ENCODE measurements around the gene SLC24A1. TPM values are rescaled to one million over a fixed set of nuclear protein-coding genes. Genes with fewer than 3 reads are reported as not detected.
A peak's percentile ranks its signal among the peaks of the same experiment; 100 is the strongest.

SLC24A1 gene
- total RNA-seq, 1 experiment from 2014 or later = 4.9 TPM

DNA sequence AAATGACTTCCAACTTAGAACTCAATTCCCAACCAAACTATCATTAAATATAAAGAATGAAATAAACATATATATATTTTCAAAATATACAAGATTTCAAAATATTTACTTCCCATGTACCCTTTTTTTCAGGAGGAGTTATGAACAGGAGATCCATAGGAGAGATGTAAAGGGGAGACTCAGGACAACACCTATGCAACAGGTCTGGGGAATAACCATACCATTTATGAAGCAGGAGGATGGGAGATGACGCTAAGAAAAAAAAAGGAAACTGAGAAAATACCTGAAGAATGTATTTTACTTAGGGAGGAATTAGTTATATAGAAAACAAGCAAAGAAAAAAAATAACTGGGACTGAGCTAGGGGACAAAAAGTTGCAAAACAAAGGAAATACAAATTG, 34.6 kb upstream of the SLC24A1 start:
- ChIA-PET POLR2A (ENCODE audit: low non-redundant PET) (interaction anchor here (0.7 kb wide), 1 partner anchor 19 kb away, joined by 3 read pairs; no protein-coding TSS in a partner anchor), CTCF (no interaction called here)
- no peaks in the 10 kb centered on the region for H3K27me3 ChIP-seq (replicated peaks; ENCODE audit: insufficient read depth, low read depth, low read length, poor library complexity)
- TF ChIP-seq, protein P1, sequence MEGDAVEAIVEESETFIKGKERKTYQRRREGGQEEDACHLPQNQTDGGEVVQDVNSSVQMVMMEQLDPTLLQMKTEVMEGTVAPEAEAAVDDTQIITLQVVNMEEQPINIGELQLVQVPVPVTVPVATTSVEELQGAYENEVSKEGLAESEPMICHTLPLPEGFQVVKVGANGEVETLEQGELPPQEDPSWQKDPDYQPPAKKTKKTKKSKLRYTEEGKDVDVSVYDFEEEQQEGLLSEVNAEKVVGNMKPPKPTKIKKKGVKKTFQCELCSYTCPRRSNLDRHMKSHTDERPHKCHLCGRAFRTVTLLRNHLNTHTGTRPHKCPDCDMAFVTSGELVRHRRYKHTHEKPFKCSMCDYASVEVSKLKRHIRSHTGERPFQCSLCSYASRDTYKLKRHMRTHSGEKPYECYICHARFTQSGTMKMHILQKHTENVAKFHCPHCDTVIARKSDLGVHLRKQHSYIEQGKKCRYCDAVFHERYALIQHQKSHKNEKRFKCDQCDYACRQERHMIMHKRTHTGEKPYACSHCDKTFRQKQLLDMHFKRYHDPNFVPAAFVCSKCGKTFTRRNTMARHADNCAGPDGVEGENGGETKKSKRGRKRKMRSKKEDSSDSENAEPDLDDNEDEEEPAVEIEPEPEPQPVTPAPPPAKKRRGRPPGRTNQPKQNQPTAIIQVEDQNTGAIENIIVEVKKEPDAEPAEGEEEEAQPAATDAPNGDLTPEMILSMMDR (conservative IDR thresholded peaks at IDR 0.05; ENCODE audit: low read depth, low read length) = no peak
- no peak for TF ChIP-seq EZH2 (IDR thresholded peaks at IDR 0.05; ENCODE audit: borderline replicate concordance, low read depth, low read length, poor library complexity, severe bottlenecking)
- no peaks in the 10 kb centered on the region for H3K4me1 ChIP-seq (ENCODE audit: insufficient read depth, low read length, poor library complexity, severe bottlenecking)
- H3K4me3 ChIP-seq (ENCODE audit: low read depth, low read length, poor library complexity, severe bottlenecking) = no peak overlapping the region
- BruUV-seq (replicated peaks) = no TSS peak
- no peak for DNase-seq (ENCODE audit: low spot score)
- H3K9me3 ChIP-seq (ENCODE audit: low read depth, low read length, poor library complexity, severe bottlenecking) = no peaks in the 10 kb centered on the region
- H3K27ac ChIP-seq (ENCODE audit: low read depth, low read length, poor library complexity, severe bottlenecking) = no peak overlapping the region
- peaks cover 24% of the 10 kb centered on the region for H3K36me3 ChIP-seq (ENCODE audit: insufficient read depth, low read length, poor library complexity, severe bottlenecking)
- intact Hi-C loops (cut with micrococcal nuclease; ENCODE audit: unreplicated experiment) = no loop called here

DNA sequence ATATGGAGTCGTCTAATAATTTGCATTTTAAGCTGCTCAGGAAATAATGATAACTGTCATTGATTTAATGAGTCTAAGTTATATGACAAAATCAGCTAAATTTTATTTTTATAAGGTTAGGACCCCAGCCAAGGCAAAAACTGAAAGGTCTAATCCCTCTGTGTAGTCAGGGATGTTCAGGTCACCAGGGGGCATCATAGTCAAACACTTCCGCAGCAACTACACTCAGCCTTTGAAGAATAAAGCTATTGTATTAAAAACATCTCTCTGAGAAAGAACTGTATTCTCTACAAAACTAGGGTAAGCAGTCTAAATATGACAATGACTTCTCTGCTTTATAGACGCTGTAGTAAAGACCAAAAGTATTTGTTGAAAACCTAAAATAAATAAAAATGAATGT, 25.8 kb upstream of the SLC24A1 start:
- H3K27me3 ChIP-seq (replicated peaks; ENCODE audit: insufficient read depth, low read depth, low read length, poor library complexity) = no peaks in the 10 kb centered on the region
- no peak for DNase-seq (ENCODE audit: low spot score)
- no peak overlapping the region for H3K27ac ChIP-seq (ENCODE audit: low read depth, low read length, poor library complexity, severe bottlenecking)
- no TSS peak for BruUV-seq (replicated peaks)
- no peak overlapping the region for H3K4me3 ChIP-seq (ENCODE audit: low read depth, low read length, poor library complexity, severe bottlenecking)
- no peak for TF ChIP-seq EZH2 (IDR thresholded peaks at IDR 0.05; ENCODE audit: borderline replicate concordance, low read depth, low read length, poor library complexity, severe bottlenecking)
- TF ChIP-seq, protein P1 (conservative IDR thresholded peaks at IDR 0.05; ENCODE audit: low read depth, low read length) = peak; percentile 42
- ChIA-PET CTCF (no interaction called here), POLR2A (ENCODE audit: low non-redundant PET) (no interaction called here)
- intact Hi-C loops (cut with micrococcal nuclease; ENCODE audit: unreplicated experiment) = no loop called here
- H3K4me1 ChIP-seq (ENCODE audit: insufficient read depth, low read length, poor library complexity, severe bottlenecking) = no peaks in the 10 kb centered on the region
- peaks cover 58% of the 10 kb centered on the region for H3K36me3 ChIP-seq (ENCODE audit: insufficient read depth, low read length, poor library complexity, severe bottlenecking)
- H3K9me3 ChIP-seq (ENCODE audit: low read depth, low read length, poor library complexity, severe bottlenecking) = no peaks in the 10 kb centered on the region

DNA sequence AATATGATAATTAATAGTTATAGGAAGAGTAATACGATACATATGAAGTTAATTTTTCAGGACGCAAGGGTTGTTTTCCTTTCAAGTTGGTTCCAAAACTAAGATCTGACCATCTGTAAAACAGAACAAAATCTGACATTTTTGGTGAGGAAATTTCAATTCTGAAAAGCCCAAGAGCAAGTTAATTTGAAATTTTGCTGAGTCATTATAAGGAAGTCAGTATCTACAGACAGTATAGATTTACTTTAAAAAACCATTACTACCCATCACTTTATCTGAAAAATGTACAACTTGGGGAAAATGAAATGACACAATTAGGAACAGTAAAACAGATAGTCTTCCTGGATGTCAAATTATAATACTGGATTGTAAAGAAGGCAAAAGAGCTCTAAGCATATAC, 23.3 kb upstream of the SLC24A1 start:
- CTCF ChIA-PET = no interaction called here
- H3K9me3 ChIP-seq (ENCODE audit: low read depth, low read length, poor library complexity, severe bottlenecking) = no peaks in the 10 kb centered on the region
- DNase-seq (ENCODE audit: low spot score) = no peak
- intact Hi-C loops (cut with micrococcal nuclease; ENCODE audit: unreplicated experiment) = no loop called here
- TF ChIP-seq, protein P1 (conservative IDR thresholded peaks at IDR 0.05; ENCODE audit: low read depth, low read length) = no peak
- no peak for TF ChIP-seq EZH2 (IDR thresholded peaks at IDR 0.05; ENCODE audit: borderline replicate concordance, low read depth, low read length, poor library complexity, severe bottlenecking)
- POLR2A ChIA-PET (ENCODE audit: low non-redundant PET) = no interaction called here
- no peaks in the 10 kb centered on the region for H3K4me1 ChIP-seq (ENCODE audit: insufficient read depth, low read length, poor library complexity, severe bottlenecking)
- peaks cover 55% of the 10 kb centered on the region for H3K36me3 ChIP-seq (ENCODE audit: insufficient read depth, low read length, poor library complexity, severe bottlenecking)
- H3K27ac ChIP-seq (ENCODE audit: low read depth, low read length, poor library complexity, severe bottlenecking) = peak overlapping the region; percentile 7
- no peaks in the 10 kb centered on the region for H3K27me3 ChIP-seq (replicated peaks; ENCODE audit: insufficient read depth, low read depth, low read length, poor library complexity)
- H3K4me3 ChIP-seq (ENCODE audit: low read depth, low read length, poor library complexity, severe bottlenecking) = no peak overlapping the region
- no TSS peak for BruUV-seq (replicated peaks)

Data from A673 (cell line).